ENCODE measurements around the gene SLC25A4. TPM values are rescaled to one million over a fixed set of nuclear protein-coding genes. Genes with fewer than 3 reads are reported as not detected.

SLC25A4 gene
- total and polyA plus RNA-seq, 2 donors (not counting 3 experiments of a cell fraction or from before 2014, with no cell fraction given), result 13.5 to 13.7 TPM

DNA sequence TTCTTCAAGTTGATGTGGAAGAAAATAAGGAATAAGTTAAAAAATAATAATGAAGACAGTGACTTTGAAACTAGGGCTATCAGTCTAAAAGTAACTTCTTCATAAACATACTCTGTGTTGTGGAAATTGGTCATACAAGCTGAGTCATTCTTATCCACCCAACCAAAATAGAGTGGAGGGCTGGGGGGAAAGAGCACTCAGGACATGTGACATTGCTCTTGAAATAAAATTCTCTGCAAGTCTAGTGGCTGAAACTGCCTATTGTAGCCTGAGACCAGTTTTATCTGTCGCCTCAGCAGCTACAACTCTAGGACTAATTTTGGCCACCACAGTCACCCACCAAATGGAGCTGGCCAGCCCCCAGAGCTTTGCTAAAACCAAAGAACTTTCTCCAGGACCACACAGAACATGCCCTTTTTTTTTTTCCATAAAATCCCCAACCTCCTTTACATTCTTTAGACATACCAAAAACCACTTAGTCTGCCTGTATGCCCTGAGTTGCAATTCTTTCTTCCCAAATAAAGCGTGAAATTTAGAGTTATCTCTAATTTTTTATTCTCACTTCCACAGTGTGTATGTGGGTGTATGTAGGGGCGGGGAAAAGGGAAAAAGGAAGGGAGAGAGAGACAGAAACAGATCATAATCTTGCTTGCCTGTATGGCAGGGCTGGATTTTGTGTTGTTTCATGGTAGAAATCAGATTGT is 23.0 kb upstream of the SLC25A4 start:
- no peak overlapping the region for H3K27ac ChIP-seq (ENCODE audit: insufficient read depth, low read depth, low read length)
- H3K9me3 ChIP-seq (replicated peaks; ENCODE audit: control insufficient read depth, insufficient read depth, low read length), result no peaks in the 10 kb centered on the region
- no peaks in the 10 kb centered on the region for H3K79me2 ChIP-seq (ENCODE audit: control insufficient read depth, insufficient read depth, low read length)
- no peaks in the 10 kb centered on the region for H3K4me1 ChIP-seq (ENCODE audit: control insufficient read depth, extremely low read depth, insufficient read depth, low read length)
- ChIA-PET CTCF (interaction anchor here (1.9 to 2.2 kb wide), 2 partner anchors 14 to 24 kb away, joined by 5 to 7 read pairs; no protein-coding TSS in a partner anchor), POLR2A (no interaction called here)
- no peak overlapping the region for H3K4me3 ChIP-seq (replicated peaks in 1 of 3; ENCODE audit: insufficient read depth in 1 of 3, low read depth in 1 of 3, low read length in 3 of 3)
- DNase-seq (ENCODE audit: low read depth, low spot score) (no peak), FAIRE-seq (no peak)
- TF ChIP-seq EZH2 (IDR thresholded peaks at IDR 0.05; ENCODE audit: borderline replicate concordance, low read depth, low read length, severe bottlenecking) (no peak), POLR2A (IDR thresholded peaks at IDR 0.05; ENCODE audit: low read depth, low read length) (no peak), POLR2AphosphoS5 (IDR thresholded peaks at IDR 0.05; ENCODE audit: insufficient read depth, low read depth, low read length) (no peak), FOS (IDR thresholded peaks at IDR 0.05; ENCODE audit: borderline replicate concordance, insufficient read depth, low read length) (no peak), JUN (IDR thresholded peaks at IDR 0.05; ENCODE audit: borderline replicate concordance, insufficient read depth, insufficient read length, low read depth) (no peak)
- TF ChIP-seq, protein P1, sequence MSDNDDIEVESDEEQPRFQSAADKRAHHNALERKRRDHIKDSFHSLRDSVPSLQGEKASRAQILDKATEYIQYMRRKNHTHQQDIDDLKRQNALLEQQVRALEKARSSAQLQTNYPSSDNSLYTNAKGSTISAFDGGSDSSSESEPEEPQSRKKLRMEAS (IDR thresholded peaks at IDR 0.05; ENCODE audit: insufficient read depth, insufficient read length), result no peak
- TF ChIP-seq, protein P2, sequence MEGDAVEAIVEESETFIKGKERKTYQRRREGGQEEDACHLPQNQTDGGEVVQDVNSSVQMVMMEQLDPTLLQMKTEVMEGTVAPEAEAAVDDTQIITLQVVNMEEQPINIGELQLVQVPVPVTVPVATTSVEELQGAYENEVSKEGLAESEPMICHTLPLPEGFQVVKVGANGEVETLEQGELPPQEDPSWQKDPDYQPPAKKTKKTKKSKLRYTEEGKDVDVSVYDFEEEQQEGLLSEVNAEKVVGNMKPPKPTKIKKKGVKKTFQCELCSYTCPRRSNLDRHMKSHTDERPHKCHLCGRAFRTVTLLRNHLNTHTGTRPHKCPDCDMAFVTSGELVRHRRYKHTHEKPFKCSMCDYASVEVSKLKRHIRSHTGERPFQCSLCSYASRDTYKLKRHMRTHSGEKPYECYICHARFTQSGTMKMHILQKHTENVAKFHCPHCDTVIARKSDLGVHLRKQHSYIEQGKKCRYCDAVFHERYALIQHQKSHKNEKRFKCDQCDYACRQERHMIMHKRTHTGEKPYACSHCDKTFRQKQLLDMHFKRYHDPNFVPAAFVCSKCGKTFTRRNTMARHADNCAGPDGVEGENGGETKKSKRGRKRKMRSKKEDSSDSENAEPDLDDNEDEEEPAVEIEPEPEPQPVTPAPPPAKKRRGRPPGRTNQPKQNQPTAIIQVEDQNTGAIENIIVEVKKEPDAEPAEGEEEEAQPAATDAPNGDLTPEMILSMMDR (IDR thresholded peaks at IDR 0.05; ENCODE audit: extremely low read depth in 1 of 2, insufficient read depth in 1 of 2, low read depth in 1 of 2, low read length in 2 of 2), result no peak
- no peak overlapping the region for H3K4me2 ChIP-seq (ENCODE audit: insufficient read depth, low read length)
- no peaks in the 10 kb centered on the region for H3K9me1 ChIP-seq (replicated peaks; ENCODE audit: control insufficient read depth, extremely low read depth, insufficient read depth, low read length)
- no peak overlapping the region for H2AFZ ChIP-seq (ENCODE audit: low read depth, low read length)
- dilution Hi-C loops (cut with MboI; ENCODE audit: extremely low pct_ligation_motif_present, low sequenced_read_pairs), result no loop called here
- intact Hi-C loops (cut with micrococcal nuclease), result loop anchor here (10.0 kb wide), 1 partner anchor 1615 kb away; the partner anchor contains the start of gene ING2
- H3K27me3 ChIP-seq (ENCODE audit: control insufficient read depth in 2 of 2, insufficient read depth in 2 of 2, low read length in 2 of 2), result peaks cover under 1 to 6% of the 10 kb centered on the region in 2 experiments
- H4K20me1 ChIP-seq (replicated peaks; ENCODE audit: control insufficient read depth, extremely low read depth, insufficient read depth, low read length), result no peaks in the 10 kb centered on the region
- BruUV-seq (replicated peaks), result no TSS peak
- no peaks in the 10 kb centered on the region for H3K36me3 ChIP-seq (ENCODE audit: control insufficient read depth in 2 of 2, extremely low read depth in 1 of 2, insufficient read depth in 2 of 2, low read length in 2 of 2)
- no peak overlapping the region for H3K9ac ChIP-seq (replicated peaks; ENCODE audit: extremely low read depth, insufficient read depth, low read length)

Data from endothelial cell of umbilical vein (primary cell).